ENCODE results near the gene GRAMD2B. TPM values are rescaled to one million over a fixed set of nuclear protein-coding genes. Genes with fewer than 3 reads are reported as not detected.

GRAMD2B gene
- total RNA-seq, 4 donors from 2014 or later, result 43.9 to 85.0 (median 52.3) TPM

GRCh38 chr5:126508962-126509279 is 85.7 kb downstream of the GRAMD2B start:
- no peak overlapping the region for H3K4me3 ChIP-seq
- H3K27ac ChIP-seq, result peak overlapping the region; percentile 90
- TF ChIP-seq POLR2AphosphoS5 (IDR thresholded peaks at IDR 0.05) (peak in 2 of 3 donors; percentile 57 to 94), EP300 (IDR thresholded peaks at IDR 0.05) (no peak)
- H3K4me1 ChIP-seq, result peaks cover 35% of the 10 kb centered on the region
- H3K36me3 ChIP-seq, result no peaks in the 10 kb centered on the region
- H3K27me3 ChIP-seq, result no peaks in the 10 kb centered on the region
- DNase-seq (ENCODE audit: low spot score in 2 of 2), result no peak
- no peaks in the 10 kb centered on the region for H3K9me3 ChIP-seq

GRCh38 chr5:126509339-126509738 is 86.1 kb downstream of the GRAMD2B start:
- WGBS, result 84% methylated on average over 5 of the region's 5 CpGs
- TF ChIP-seq POLR2AphosphoS5 (IDR thresholded peaks at IDR 0.05), result no peak
- TF ChIP-seq, protein P1, sequence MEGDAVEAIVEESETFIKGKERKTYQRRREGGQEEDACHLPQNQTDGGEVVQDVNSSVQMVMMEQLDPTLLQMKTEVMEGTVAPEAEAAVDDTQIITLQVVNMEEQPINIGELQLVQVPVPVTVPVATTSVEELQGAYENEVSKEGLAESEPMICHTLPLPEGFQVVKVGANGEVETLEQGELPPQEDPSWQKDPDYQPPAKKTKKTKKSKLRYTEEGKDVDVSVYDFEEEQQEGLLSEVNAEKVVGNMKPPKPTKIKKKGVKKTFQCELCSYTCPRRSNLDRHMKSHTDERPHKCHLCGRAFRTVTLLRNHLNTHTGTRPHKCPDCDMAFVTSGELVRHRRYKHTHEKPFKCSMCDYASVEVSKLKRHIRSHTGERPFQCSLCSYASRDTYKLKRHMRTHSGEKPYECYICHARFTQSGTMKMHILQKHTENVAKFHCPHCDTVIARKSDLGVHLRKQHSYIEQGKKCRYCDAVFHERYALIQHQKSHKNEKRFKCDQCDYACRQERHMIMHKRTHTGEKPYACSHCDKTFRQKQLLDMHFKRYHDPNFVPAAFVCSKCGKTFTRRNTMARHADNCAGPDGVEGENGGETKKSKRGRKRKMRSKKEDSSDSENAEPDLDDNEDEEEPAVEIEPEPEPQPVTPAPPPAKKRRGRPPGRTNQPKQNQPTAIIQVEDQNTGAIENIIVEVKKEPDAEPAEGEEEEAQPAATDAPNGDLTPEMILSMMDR (IDR thresholded peaks at IDR 0.05), result no peak
- no peak for TF ChIP-seq EP300 (IDR thresholded peaks at IDR 0.05)
- no peak for TF ChIP-seq POLR2A (IDR thresholded peaks at IDR 0.05)
- no peak for DNase-seq (ENCODE audit: low spot score in 2 of 2)
- H3K27ac ChIP-seq, result peak overlapping the region; percentile 71
- H3K9me3 ChIP-seq, result no peaks in the 10 kb centered on the region
- H3K36me3 ChIP-seq, result no peaks in the 10 kb centered on the region
- no peak overlapping the region for H3K4me3 ChIP-seq
- peaks cover 31% of the 10 kb centered on the region for H3K4me1 ChIP-seq
- no peaks in the 10 kb centered on the region for H3K27me3 ChIP-seq

DNA sequence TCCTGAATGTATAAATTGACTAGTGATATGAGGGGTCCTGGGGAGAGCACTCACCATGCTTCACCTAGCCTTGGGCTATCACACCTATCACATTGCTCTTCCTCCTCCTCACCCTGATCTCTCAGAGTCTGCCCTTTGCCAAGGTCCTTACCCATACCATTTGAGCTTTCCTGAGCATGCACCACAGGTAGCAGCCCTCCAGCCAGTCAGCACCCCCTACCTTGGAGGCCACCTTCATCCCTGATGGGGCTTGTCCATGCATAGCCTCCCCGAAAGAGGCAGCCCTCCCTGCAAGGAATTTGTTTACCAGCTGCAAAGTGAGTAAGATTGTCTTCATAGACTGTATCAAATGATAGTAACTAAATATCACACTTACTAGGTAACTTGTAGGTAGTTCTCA is 88.8 kb downstream of the GRAMD2B start:
- H3K4me1 ChIP-seq, result peaks cover 33% of the 10 kb centered on the region
- H3K4me3 ChIP-seq, result no peak overlapping the region
- DNase-seq (ENCODE audit: low spot score in 2 of 2), result no peak
- H3K9me3 ChIP-seq, result no peaks in the 10 kb centered on the region
- TF ChIP-seq, protein P1 (IDR thresholded peaks at IDR 0.05), result no peak
- TF ChIP-seq POLR2A (IDR thresholded peaks at IDR 0.05) (no peak), POLR2AphosphoS5 (IDR thresholded peaks at IDR 0.05) (no peak), EP300 (IDR thresholded peaks at IDR 0.05) (no peak)
- no peak overlapping the region for H3K27ac ChIP-seq
- no peaks in the 10 kb centered on the region for H3K27me3 ChIP-seq
- 100% methylated on average over 1 of the region's 1 CpG for WGBS
- no peaks in the 10 kb centered on the region for H3K36me3 ChIP-seq

- Histone ChIP-seq H3K4me1 (peaks cover 33% of the 10 kb centered on the region), H3K4me3 (no peak overlapping the region), H3K9me3 (no peaks in the 10 kb centered on the region), H3K27ac (no peak overlapping the region), H3K27me3 (no peaks in the 10 kb centered on the region), H3K36me3 (no peaks in the 10 kb centered on the region)
- no peak for DNase-seq (ENCODE audit: low spot score in 2 of 2)
- WGBS, result 88% methylated on average over 3 of the region's 3 CpGs
- TF ChIP-seq, protein P1 (IDR thresholded peaks at IDR 0.05), result no peak
- TF ChIP-seq POLR2A (IDR thresholded peaks at IDR 0.05) (no peak), POLR2AphosphoS5 (IDR thresholded peaks at IDR 0.05) (no peak), EP300 (IDR thresholded peaks at IDR 0.05) (no peak)
Observed at GRCh38 chr5:126512451-126512850, 89.2 kb downstream of the GRAMD2B start.

GRCh38 chr5:126513302-126513701 is 90.1 kb downstream of the GRAMD2B start:
- no peak for DNase-seq (ENCODE audit: low spot score in 2 of 2)
- Histone ChIP-seq H3K4me1 (peaks cover 29% of the 10 kb centered on the region), H3K27ac (no peak overlapping the region), H3K4me3 (no peak overlapping the region), H3K36me3 (no peaks in the 10 kb centered on the region), H3K27me3 (no peaks in the 10 kb centered on the region), H3K9me3 (no peaks in the 10 kb centered on the region)
- 75% methylated on average over 2 of the region's 2 CpGs for WGBS
- TF ChIP-seq POLR2A (IDR thresholded peaks at IDR 0.05), result no peak
- TF ChIP-seq, protein P1 (IDR thresholded peaks at IDR 0.05), result no peak
- TF ChIP-seq EP300 (IDR thresholded peaks at IDR 0.05), result no peak
- no peak for TF ChIP-seq POLR2AphosphoS5 (IDR thresholded peaks at IDR 0.05)

- H3K9me3 ChIP-seq, result no peaks in the 10 kb centered on the region
- H3K36me3 ChIP-seq, result no peaks in the 10 kb centered on the region
- H3K27me3 ChIP-seq, result no peaks in the 10 kb centered on the region
- peaks cover 29% of the 10 kb centered on the region for H3K4me1 ChIP-seq
- no peak for DNase-seq (ENCODE audit: low spot score in 2 of 2)
- WGBS, result 74% methylated on average over 4 of the region's 4 CpGs
- H3K27ac ChIP-seq, result no peak overlapping the region
- no peak for TF ChIP-seq POLR2AphosphoS5 (IDR thresholded peaks at IDR 0.05)
- no peak for TF ChIP-seq POLR2A (IDR thresholded peaks at IDR 0.05)
- no peak for TF ChIP-seq EP300 (IDR thresholded peaks at IDR 0.05)
- TF ChIP-seq, protein P1 (IDR thresholded peaks at IDR 0.05), result no peak
- no peak overlapping the region for H3K4me3 ChIP-seq
Observed at GRCh38 chr5:126513703-126514102, 90.5 kb downstream of the GRAMD2B start.

All from suprapubic skin (tissue), 4 donors.